Measurements from ENCODE around the gene CASTOR1.

CASTOR1 gene

GRCh38 chr22:30265823-30266444 is 23.4 kb downstream of the CASTOR1 start:
- H3K9me2 ChIP-seq (ENCODE audit: low read depth, low read length): no peaks in the 10 kb centered on the region
- peaks cover 17% of the 10 kb centered on the region for H3K4me1 ChIP-seq (ENCODE audit: insufficient read depth, low read length, severe bottlenecking)
- H3K4me3 ChIP-seq (ENCODE audit: low read depth, low read length, poor library complexity, severe bottlenecking): peak overlapping the region; percentile 65
- no peaks in the 10 kb centered on the region for H3K36me3 ChIP-seq (ENCODE audit: insufficient read depth, low read length)
- peak overlapping the region; percentile 81 for H3K4me2 ChIP-seq (ENCODE audit: low read length)
- no peak overlapping the region for H2AFZ ChIP-seq (ENCODE audit: low read length)
- H4K20me1 ChIP-seq (ENCODE audit: insufficient read depth, low read length): no peaks in the 10 kb centered on the region
- no peak overlapping the region for H3K27ac ChIP-seq (ENCODE audit: low read depth, low read length, poor library complexity, severe bottlenecking)
- no peaks in the 10 kb centered on the region for H3F3A ChIP-seq (ENCODE audit: insufficient read depth, low read length)
- peak overlapping the region; percentile 73 for H3K9ac ChIP-seq (ENCODE audit: low read length)
- no peaks in the 10 kb centered on the region for H3K9me3 ChIP-seq (ENCODE audit: low read length)
- no peaks in the 10 kb centered on the region for H3K27me3 ChIP-seq (ENCODE audit: insufficient read depth, low read length)
- no peak for TF ChIP-seq CTCF (IDR thresholded peaks at IDR 0.05; ENCODE audit: low read length)
- TF ChIP-seq EZH2 (IDR thresholded peaks at IDR 0.05; ENCODE audit: borderline replicate concordance, low read length): no peak
- no peaks in the 10 kb centered on the region for H3K79me2 ChIP-seq (ENCODE audit: insufficient read depth, low read length)

- Histone ChIP-seq H3F3A (ENCODE audit: insufficient read depth, low read length) (no peaks in the 10 kb centered on the region), H3K4me2 (ENCODE audit: low read length) (no peak overlapping the region), H3K36me3 (ENCODE audit: insufficient read depth, low read length) (no peaks in the 10 kb centered on the region), H3K4me1 (ENCODE audit: insufficient read depth, low read length, severe bottlenecking) (peaks cover 17% of the 10 kb centered on the region), H2AFZ (ENCODE audit: low read length) (no peak overlapping the region), H3K4me3 (ENCODE audit: low read depth, low read length, poor library complexity, severe bottlenecking) (no peak overlapping the region), H4K20me1 (ENCODE audit: insufficient read depth, low read length) (no peaks in the 10 kb centered on the region), H3K9me2 (ENCODE audit: low read depth, low read length) (no peaks in the 10 kb centered on the region), H3K9ac (ENCODE audit: low read length) (no peak overlapping the region), H3K79me2 (ENCODE audit: insufficient read depth, low read length) (no peaks in the 10 kb centered on the region), H3K27me3 (ENCODE audit: insufficient read depth, low read length) (no peaks in the 10 kb centered on the region), H3K27ac (ENCODE audit: low read depth, low read length, poor library complexity, severe bottlenecking) (no peak overlapping the region), H3K9me3 (ENCODE audit: low read length) (no peaks in the 10 kb centered on the region)
- no peak for TF ChIP-seq CTCF (IDR thresholded peaks at IDR 0.05; ENCODE audit: low read length)
- no peak for TF ChIP-seq EZH2 (IDR thresholded peaks at IDR 0.05; ENCODE audit: borderline replicate concordance, low read length)
These were observed 24.1 kb downstream of the CASTOR1 start for GRCh38 chr22:30265131-30265720.

- TF ChIP-seq CTCF (IDR thresholded peaks at IDR 0.05; ENCODE audit: low read length) (no peak), EZH2 (IDR thresholded peaks at IDR 0.05; ENCODE audit: borderline replicate concordance, low read length) (no peak)
- H3K27me3 ChIP-seq (ENCODE audit: insufficient read depth, low read length): no peaks in the 10 kb centered on the region
- no peaks in the 10 kb centered on the region for H3K79me2 ChIP-seq (ENCODE audit: insufficient read depth, low read length)
- H3K4me3 ChIP-seq (ENCODE audit: low read depth, low read length, poor library complexity, severe bottlenecking): no peak overlapping the region
- no peaks in the 10 kb centered on the region for H3F3A ChIP-seq (ENCODE audit: insufficient read depth, low read length)
- H3K36me3 ChIP-seq (ENCODE audit: insufficient read depth, low read length): no peaks in the 10 kb centered on the region
- H3K9me2 ChIP-seq (ENCODE audit: low read depth, low read length): no peaks in the 10 kb centered on the region
- no peaks in the 10 kb centered on the region for H3K9me3 ChIP-seq (ENCODE audit: low read length)
- no peak overlapping the region for H3K9ac ChIP-seq (ENCODE audit: low read length)
- no peaks in the 10 kb centered on the region for H4K20me1 ChIP-seq (ENCODE audit: insufficient read depth, low read length)
- H2AFZ ChIP-seq (ENCODE audit: low read length): no peak overlapping the region
- H3K4me1 ChIP-seq (ENCODE audit: insufficient read depth, low read length, severe bottlenecking): peaks cover 17% of the 10 kb centered on the region
- H3K27ac ChIP-seq (ENCODE audit: low read depth, low read length, poor library complexity, severe bottlenecking): no peak overlapping the region
- no peak overlapping the region for H3K4me2 ChIP-seq (ENCODE audit: low read length)
These were observed 25.4 kb downstream of the CASTOR1 start for GRCh38 chr22:30263883-30264282.
